GM21528 (cell line): ENCODE data around the gene ABCG2.
"Not testable (repeated sequence)": the region's sequence is repeated elsewhere in the genome, so short reads cannot be mapped to it uniquely, and the experiment has no call there.

ENCODE experiments used
- ATAC-seq: cut with Tn5 transposase; IDR thresholded peaks from one replicate; pipeline ENCODE4 v1.9.1; 2021; ENCODE audit warnings: mild to moderate bottlenecking, moderate library complexity; ENCODE audit not compliant: unreplicated experiment, low FRiP score

ABCG2 gene

GRCh38 chr4:88119943-88120342 is 38.5 kb downstream of the ABCG2 start:
- no peak for ATAC-seq

- no peak for ATAC-seq
Observed at GRCh38 chr4:88115587-88115986, 42.9 kb downstream of the ABCG2 start.

GRCh38 chr4:88112856-88113255 is 45.6 kb downstream of the ABCG2 start:
- no peak for ATAC-seq

GRCh38 chr4:88110826-88111225 is 47.6 kb downstream of the ABCG2 start:
- no peak for ATAC-seq

GRCh38 chr4:88109123-88109881 is 49.1 kb downstream of the ABCG2 start:
- no peak for ATAC-seq

GRCh38 chr4:88108747-88109122 is 49.7 kb downstream of the ABCG2 start:
- ATAC-seq: no peak

- ATAC-seq: not testable (repeated sequence)
Observed at GRCh38 chr4:88108108-88108465, 50.4 kb downstream of the ABCG2 start.

GRCh38 chr4:88107406-88108107 is 50.9 kb downstream of the ABCG2 start:
- ATAC-seq: no peak

- ATAC-seq: no peak
Observed at GRCh38 chr4:88106205-88106604, 52.2 kb downstream of the ABCG2 start.

GRCh38 chr4:88104902-88105610 is 53.4 kb downstream of the ABCG2 start:
- no peak for ATAC-seq

- no peak for ATAC-seq
Observed at GRCh38 chr4:88102026-88102425, 56.4 kb downstream of the ABCG2 start.

GRCh38 chr4:88101165-88101564 is 57.3 kb downstream of the ABCG2 start:
- ATAC-seq: no peak

- ATAC-seq: no peak
Observed at GRCh38 chr4:88098993-88099752, 59.3 kb downstream of the ABCG2 start.

GRCh38 chr4:88097781-88098180 is 60.7 kb downstream of the ABCG2 start:
- ATAC-seq: no peak

- no peak for ATAC-seq
Observed at GRCh38 chr4:88097301-88097700, 61.1 kb downstream of the ABCG2 start.

- ATAC-seq: no peak
Observed at GRCh38 chr4:88093874-88094273, 64.6 kb downstream of the ABCG2 start.

GRCh38 chr4:88091378-88091777 is 67.1 kb downstream of the ABCG2 start:
- ATAC-seq: no peak

GRCh38 chr4:88090898-88091297 is 67.5 kb downstream of the ABCG2 start:
- no peak for ATAC-seq

GRCh38 chr4:88087004-88087403 is 71.4 kb downstream of the ABCG2 start:
- ATAC-seq: no peak

- no peak for ATAC-seq
Observed at GRCh38 chr4:88080626-88081025, 77.8 kb downstream of the ABCG2 start.

- no peak for ATAC-seq
Observed at GRCh38 chr4:88078579-88078978, 79.9 kb downstream of the ABCG2 start.
